K562 (cell line): Measurements from ENCODE around the gene COA5. TPM values are rescaled to one million over a fixed set of nuclear protein-coding genes. Genes with fewer than 3 reads are reported as not detected.

Experiments
- ATAC-seq: fragments of 200-7000 bp; cut with Tn5 transposase; 3 replicates; pipeline ENCODE4 v1.9.1; 2020; ENCODE audit warnings: moderate library complexity
- BruUV-seq: library from RNA; stranded (reverse); fragments of 400-500 nt; replicated peaks from 2 replicates; lab custom pipeline; 2021; lab: Mats Ljungman, UMichigan
- CTCF ChIA-PET: fragments of 300-600 bp; formaldehyde crosslinking; extraction: SDS; loops from one replicate; lab custom pipeline; 2021; ENCODE audit warnings: low intra/inter-chr PET ratio; lab: Yijun Ruan, JAX
- POLR2A ChIA-PET: fragments of 300-600, 350-650 bp; sonication (Branson Sonifier 250); formaldehyde crosslinking; extraction: SDS; loops from one replicate; lab custom pipeline; 2021; ENCODE audit warnings: antibody characterized with exemption, inconsistent platforms; lab: Yijun Ruan, JAX
- DNase-seq, 4 experiments: peaks; one replicate each; pipeline versions ENCODE4 v3.0.0 to v3.0.0-alpha.2; 2011 to 2018; ENCODE audit warnings: low spot score in 3 of 4, mixed read lengths in 3 of 4; ENCODE audit errors: extremely low read depth in 1 of 4
- FAIRE-seq: peaks from 2 replicates; lab custom pipeline; 2011; peaks lifted over from hg19 to GRCh38; lab: Jason Lieb, UNC
- H2AFZ ChIP-seq: 2 replicates; pipeline ENCODE4 v1.6.0; 2011; ENCODE audit warnings: low read depth, low read length, control low read depth, inconsistent platforms
- H3K27ac ChIP-seq: fragments of 200-600 bp; 3 replicates; pipeline ENCODE4 v1.8.0; 2011; ENCODE audit warnings: low read depth, mild to moderate bottlenecking, control low read depth, inconsistent platforms, low read length, moderate library complexity, mixed read lengths; ENCODE audit errors: extremely low read depth
- H3K27me3 ChIP-seq, 2 experiments: fragments of 300-600 bp in 1 of 2; 2 replicates in 1 of 2; 3 replicates in 1 of 2; pipeline versions ENCODE4 v1.6.0 to v1.8.0; 2011; ENCODE audit warnings: inconsistent platforms in 2 of 2, low read length in 2 of 2, mild to moderate bottlenecking in 1 of 2, mixed read lengths in 1 of 2, moderate library complexity in 1 of 2; ENCODE audit not compliant: control insufficient read depth in 2 of 2, insufficient read depth in 2 of 2
- H3K36me3 ChIP-seq: fragments of 300-600 bp; 3 replicates; pipeline ENCODE4 v1.8.0; 2011; ENCODE audit warnings: mild to moderate bottlenecking, low read length, inconsistent platforms; ENCODE audit not compliant: control insufficient read depth, insufficient read depth
- H3K4me1 ChIP-seq, 2 experiments: fragments of 200-600 bp in 1 of 2; replicated peaks in 1 of 2; 2 replicates in 1 of 2; 3 replicates in 1 of 2; pipeline versions ENCODE4 v1.5.1 to v1.8.0; 2011; ENCODE audit warnings: inconsistent platforms in 2 of 2, low read length in 2 of 2, mild to moderate bottlenecking in 1 of 2, mixed read lengths in 1 of 2, moderate library complexity in 1 of 2; ENCODE audit not compliant: control insufficient read depth in 2 of 2, insufficient read depth in 2 of 2
- H3K4me2 ChIP-seq: 2 replicates; pipeline ENCODE4 v1.6.1; 2011; ENCODE audit warnings: low read length, control low read depth, inconsistent platforms, mixed read lengths; ENCODE audit not compliant: insufficient read depth
- H3K4me3 ChIP-seq: fragments of 200-600 bp; sonication (generic), shearing (Covaris generic); 2 replicates; pipeline ENCODE4 v1.5.1; 2016; ENCODE audit warnings: control low read depth, inconsistent platforms
- H3K79me2 ChIP-seq: fragments of 200-600 bp; 3 replicates; pipeline ENCODE4 v1.8.0; 2011; ENCODE audit warnings: low read length, inconsistent platforms; ENCODE audit not compliant: control insufficient read depth, insufficient read depth
- H3K9ac ChIP-seq, 2 experiments: 2 replicates each; pipeline versions ENCODE4 v1.6.0 to v1.6.1; 2011; ENCODE audit warnings: low read depth in 2 of 2, low read length in 2 of 2, control low read depth in 1 of 2, inconsistent platforms in 1 of 2, mild to moderate bottlenecking in 1 of 2, mixed read lengths in 1 of 2; ENCODE audit not compliant: insufficient read depth in 1 of 2
- H3K9me1 ChIP-seq: one replicate; pipeline ENCODE4 v1.6.0; 2011; ENCODE audit warnings: inconsistent platforms, mild to moderate bottlenecking, low read length, moderate library complexity; ENCODE audit not compliant: control insufficient read depth, insufficient read depth
- H3K9me3 ChIP-seq: replicated peaks from 2 replicates; pipeline ENCODE4 v1.5.1; 2011; ENCODE audit warnings: low read depth, low read length, inconsistent platforms; ENCODE audit not compliant: control insufficient read depth, insufficient read depth
- H4K20me1 ChIP-seq: replicated peaks from 2 replicates; pipeline ENCODE4 v1.6.1; 2011; ENCODE audit warnings: low read length, inconsistent platforms, mixed read lengths; ENCODE audit not compliant: control insufficient read depth, insufficient read depth
- HMG20B ChIP-seq: fragments of 250-450 bp; sonication (Bioruptor Pico); IDR thresholded peaks from 2 replicates; pipeline ENCODE4 v1.5.0; 2021; ENCODE audit warnings: mild to moderate bottlenecking
- HNRNPL ChIP-seq: fragments of 200-400 bp; formaldehyde crosslinking; IDR thresholded peaks from 2 replicates; pipeline ENCODE4 v1.6.1; 2017; ENCODE audit warnings: low read depth, mild to moderate bottlenecking, low read length
- RFX1 ChIP-seq: fragments of 450-650 bp; IDR thresholded peaks from 2 replicates; pipeline ENCODE4 v1.6.1; 2016; ENCODE audit warnings: mild to moderate bottlenecking, moderate library complexity
- STAT6 ChIP-seq: sonication (generic); formaldehyde crosslinking; IDR thresholded peaks from 2 replicates; pipeline ENCODE4 v1.8.1; 2023; ENCODE audit warnings: mild to moderate bottlenecking, missing genetic modification reagents
- ZBTB43 ChIP-seq: sonication (generic); formaldehyde crosslinking; IDR thresholded peaks from 2 replicates; pipeline ENCODE4 v1.8.0; 2023; ENCODE audit warnings: mild to moderate bottlenecking, missing genetic modification reagents
- ZNF436 ChIP-seq: fragments of 250-450, 450-650 bp; sonication (Bioruptor Pico); formaldehyde crosslinking; IDR thresholded peaks from 2 replicates; pipeline ENCODE4 v1.7.0; 2020; ENCODE audit warnings: mild to moderate bottlenecking
- WGBS: fragments of 100-300 bp; shearing (Covaris generic); methylation state at CpG from one replicate; pipeline ENCODE4 v1.1.6; 2016; ENCODE audit warnings: low coverage, mixed read lengths; ENCODE audit not compliant: insufficient coverage; ENCODE audit errors: missing lambda C conversion rate; 5-methylcytosine and 5-hydroxymethylcytosine counted together
- in situ Hi-C: fragments of 300-500 bp; cut with MboI; formaldehyde crosslinking; loops from 4 replicates; pipeline ENCODE4 v1.15.0; 2018; ENCODE audit warnings: inconsistent platforms, mixed read lengths
- intact Hi-C: fragments of 100-400 bp; cut with micrococcal nuclease; formaldehyde crosslinking; loops from 2 replicates; pipeline ENCODE4 v1.14.2; 2022
- polyA plus RNA-seq, 8 experiments: library from polyadenylated mRNA; depleted of rRNA in 4 of 8; stranded (reverse) in 5 of 8; unstranded in 3 of 8; fragments of >200 nt; fragmentation: Nextera tagmentation in 2 of 8; fragmentation: Illumina TruSeq in 1 of 8; extraction: Ambion mirVana in 2 of 8; extraction: Trizol in 1 of 8; gene quantifications; 2 replicates each; pipeline versions ENCODE4 v1.2.1 to v1.2.3, GENCODE V29; 2011 to 2014; ENCODE audit warnings: inconsistent platforms in 1 of 8, missing spikeins in 1 of 8
- total RNA-seq, 7 experiments: library from RNA; depleted of rRNA in 6 of 7; stranded (reverse); fragments of >200 nt in 6 of 7; fragmentation: Illumina TruSeq in 2 of 7; extraction: Trizol in 2 of 7; gene quantifications; 2 replicates each; pipeline versions ENCODE4 v1.2.1 to v1.2.3, GENCODE V29; 2011 to 2021; ENCODE audit warnings: low replicate concordance in 1 of 7

Gene COA5
- total and polyA plus RNA-seq, 9 of the 15 experiments (the other 6 are each of a cell fraction or from before 2014, with no cell fraction given) = 17.9 to 77.6 (median 33.4) TPM

GRCh38 chr2:98654699-98655495 is 46.6 kb upstream of the COA5 start:
- H3K9me1 ChIP-seq = no peaks in the 10 kb centered on the region
- no peak overlapping the region for H3K9ac ChIP-seq
- H3K79me2 ChIP-seq = no peaks in the 10 kb centered on the region
- H4K20me1 ChIP-seq = no peaks in the 10 kb centered on the region
- ChIA-PET POLR2A (interaction anchor here (0.6 kb wide), 1 partner anchor 956 kb away, joined by 3 read pairs; no protein-coding TSS in a partner anchor), CTCF (no interaction called here)
- H2AFZ ChIP-seq = no peak overlapping the region
- H3K4me1 ChIP-seq = no peaks in the 10 kb centered on the region
- no peaks in the 10 kb centered on the region for H3K36me3 ChIP-seq
- BruUV-seq = no TSS peak
- in situ Hi-C loops = loop anchor here (5.0 kb wide), 1 partner anchor 172 kb away; no protein-coding TSS in a partner anchor
- H3K27ac ChIP-seq = no peak overlapping the region
- intact Hi-C loops = no loop called here
- DNase-seq (peak in 1 of 4 experiments; percentile 6), FAIRE-seq (no peak), ATAC-seq (no peak)
- TF ChIP-seq RFX1 = peak; percentile 53
- no peak for TF ChIP-seq ZBTB43 (CRISPR knock-in tag)
- no peaks in the 10 kb centered on the region; a peak in 1 of 5 replicates for H3K27me3 ChIP-seq
- 0% methylated on average over 3 of the region's 3 CpGs for WGBS
- no peaks in the 10 kb centered on the region for H3K9me3 ChIP-seq
- no peak overlapping the region for H3K4me2 ChIP-seq
- H3K4me3 ChIP-seq = no peak overlapping the region

GRCh38 chr2:98650998-98651397 is 42.7 kb upstream of the COA5 start:
- CTCF ChIA-PET = interaction anchor here (0.6 to 1.4 kb wide), 2 partner anchors 28 to 840 kb away, joined by 3 read pairs; no protein-coding TSS in a partner anchor
- TF ChIP-seq STAT6 (CRISPR knock-in tag) = no peak
- TF ChIP-seq ZNF436 (CRISPR knock-in tag) = no peak
- no peak for TF ChIP-seq HNRNPL
- no peak for TF ChIP-seq HMG20B (CRISPR knock-in tag)

More at GRCh38 chr2:98650998-98651397, 42.7 kb upstream of the COA5 start:
- POLR2A ChIA-PET = no interaction called here
- no peaks in the 10 kb centered on the region; a peak in 2 of 5 replicates for H3K27me3 ChIP-seq
- H3K9me3 ChIP-seq = no peaks in the 10 kb centered on the region
- no peak overlapping the region for H3K4me2 ChIP-seq
- intact Hi-C loops = no loop called here
- H3K27ac ChIP-seq = no peak overlapping the region
- no TSS peak for BruUV-seq
- ATAC-seq (no peak), DNase-seq (no peak), FAIRE-seq (no peak)
- H3K9ac ChIP-seq = no peak overlapping the region
- 0% methylated on average over 1 of the region's 1 CpG for WGBS
- H4K20me1 ChIP-seq = no peaks in the 10 kb centered on the region
- in situ Hi-C loops = loop anchor here (5.0 kb wide), 1 partner anchor 176 kb away; no protein-coding TSS in a partner anchor
- H3K36me3 ChIP-seq = no peaks in the 10 kb centered on the region
- no peak overlapping the region for H3K4me3 ChIP-seq
- H3K79me2 ChIP-seq = no peaks in the 10 kb centered on the region
- H3K4me1 ChIP-seq = no peaks in the 10 kb centered on the region
- no peaks in the 10 kb centered on the region for H3K9me1 ChIP-seq
- H2AFZ ChIP-seq = no peak overlapping the region
